Karpas-422 (cell line): ENCODE data around the gene NRTN. TPM values are rescaled to one million over a fixed set of nuclear protein-coding genes. Genes with fewer than 3 reads are reported as not detected.

Experiments
- DNase-seq: peaks from one replicate; pipeline ENCODE4 v3.0.0-alpha.2; 2015
- H2AFZ ChIP-seq: fragments of 200-600 bp; sonication (generic); 2 replicates; pipeline ENCODE4 v1.6.1; 2014; ENCODE audit warnings: antibody characterized with exemption, low read length, mixed read lengths
- H3K27ac ChIP-seq: fragments of 200-600 bp; sonication (generic); 2 replicates; pipeline ENCODE4 v1.5.1; 2014; ENCODE audit warnings: mild to moderate bottlenecking, low read length, moderate library complexity
- H3K27me3 ChIP-seq: fragments of 200-600 bp; sonication (generic); 2 replicates; pipeline ENCODE4 v1.6.1; 2014; ENCODE audit warnings: low read length, mixed read lengths
- H3K36me3 ChIP-seq: fragments of 200-600 bp; sonication (generic); 2 replicates; pipeline ENCODE4 v1.6.1; 2014; ENCODE audit warnings: low read length, mixed read lengths; ENCODE audit not compliant: insufficient read depth
- H3K4me1 ChIP-seq: fragments of 200-600 bp; sonication (generic); 2 replicates; pipeline ENCODE4 v1.6.1; 2014; ENCODE audit warnings: mild to moderate bottlenecking, low read length, mixed read lengths
- H3K4me2 ChIP-seq: fragments of 200-600 bp; sonication (generic); 2 replicates; pipeline ENCODE4 v1.6.1; 2014; ENCODE audit warnings: low read length, low read depth, mild to moderate bottlenecking; ENCODE audit not compliant: poor library complexity, severe bottlenecking
- H3K4me3 ChIP-seq: fragments of 200-600 bp; sonication (generic); 2 replicates; pipeline ENCODE4 v1.5.1; 2014; ENCODE audit warnings: mild to moderate bottlenecking, antibody characterized with exemption, low read length, mixed read lengths
- H3K79me2 ChIP-seq: fragments of 200-600 bp; sonication (generic); 2 replicates; pipeline ENCODE4 v1.6.1; 2014; ENCODE audit warnings: mild to moderate bottlenecking, low read length, mixed read lengths
- H3K9ac ChIP-seq: fragments of 200-600 bp; sonication (generic); 2 replicates; pipeline ENCODE4 v1.6.0; 2014; ENCODE audit warnings: low read length
- H3K9me2 ChIP-seq: fragments of 200-600 bp; sonication (generic), shearing (Covaris generic); replicated peaks from 2 replicates; pipeline ENCODE4 v1.6.0; 2014; ENCODE audit warnings: mild to moderate bottlenecking, low read length, moderate library complexity; ENCODE audit not compliant: insufficient read depth
- H3K9me3 ChIP-seq: fragments of 300-700, 200-600 bp; sonication (generic); 2 replicates; pipeline ENCODE4 v1.6.1; 2014; ENCODE audit warnings: low read length, mixed read lengths
- H4K20me1 ChIP-seq: fragments of 200-600 bp; sonication (generic); 2 replicates; pipeline ENCODE4 v1.6.1; 2014; ENCODE audit warnings: mild to moderate bottlenecking, antibody characterized with exemption, low read length, low read depth; ENCODE audit not compliant: insufficient read depth
- total RNA-seq: library from RNA; depleted of rRNA; stranded (reverse); fragments of >200 nt; shearing (Covaris generic); gene quantifications from 2 replicates; pipeline ENCODE4 v1.2.3, GENCODE V29; 2014; ENCODE audit warnings: low replicate concordance

Gene NRTN
- total RNA-seq, 1 experiment from 2014 or later: not detected

DNA sequence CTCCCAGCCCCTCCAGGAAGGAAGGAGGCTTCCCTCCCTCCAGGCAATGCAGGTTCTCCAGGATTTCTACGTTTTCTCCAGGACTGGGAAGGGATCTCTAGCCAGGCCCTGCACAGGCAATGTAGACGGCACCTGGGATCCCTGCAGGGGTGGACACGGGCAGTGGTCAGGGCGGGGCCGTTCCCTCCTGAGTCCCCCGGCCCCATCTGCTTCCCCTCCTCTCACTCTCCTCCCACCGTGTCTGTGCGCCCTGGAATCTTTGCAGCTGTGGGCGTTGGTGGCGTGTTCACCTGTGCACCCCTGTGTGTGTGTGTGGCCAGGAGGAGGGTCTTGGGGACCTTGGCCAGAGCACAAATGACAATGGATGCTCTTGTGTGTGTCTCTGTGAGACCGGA lies 10.0 kb downstream of the NRTN start:
- no peak for DNase-seq
- no peaks in the 10 kb centered on the region for H3K27me3 ChIP-seq
- H3K9ac ChIP-seq: no peak overlapping the region
- H4K20me1 ChIP-seq: no peaks in the 10 kb centered on the region
- H3K4me3 ChIP-seq: no peak overlapping the region
- no peaks in the 10 kb centered on the region for H3K36me3 ChIP-seq
- no peaks in the 10 kb centered on the region for H3K79me2 ChIP-seq
- no peak overlapping the region for H2AFZ ChIP-seq
- H3K4me2 ChIP-seq: no peak overlapping the region
- H3K9me3 ChIP-seq: no peaks in the 10 kb centered on the region
- H3K9me2 ChIP-seq: no peaks in the 10 kb centered on the region
- no peak overlapping the region for H3K27ac ChIP-seq
- H3K4me1 ChIP-seq: no peaks in the 10 kb centered on the region

DNA sequence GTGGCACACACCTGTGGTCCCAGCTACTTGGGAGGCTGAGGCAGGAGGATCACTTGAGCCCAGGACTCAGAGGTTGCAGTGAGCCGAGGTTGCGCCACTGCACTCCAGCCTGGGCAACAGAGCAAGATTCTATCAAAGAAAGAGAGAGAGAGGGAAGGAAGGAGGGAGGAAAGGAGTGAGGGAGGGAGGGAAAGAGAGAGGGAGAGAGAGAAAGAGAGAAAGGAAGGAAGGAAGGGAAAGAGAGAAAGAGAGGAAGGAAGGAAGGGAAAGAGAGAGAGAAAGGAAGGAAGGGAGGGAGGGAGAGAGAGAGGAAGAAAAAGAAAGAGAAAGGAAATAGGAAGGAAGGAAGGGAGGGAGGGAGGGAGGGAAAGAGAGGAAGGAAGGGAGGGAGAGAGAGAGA lies 12.4 kb downstream of the NRTN start:
- no peak overlapping the region for H3K9ac ChIP-seq
- no peak overlapping the region for H3K4me3 ChIP-seq
- no peak overlapping the region for H3K27ac ChIP-seq
- no peaks in the 10 kb centered on the region for H3K36me3 ChIP-seq
- no peaks in the 10 kb centered on the region for H3K79me2 ChIP-seq
- H3K27me3 ChIP-seq: no peaks in the 10 kb centered on the region
- H3K4me1 ChIP-seq: peaks cover 6% of the 10 kb centered on the region
- no peaks in the 10 kb centered on the region for H3K9me2 ChIP-seq
- no peaks in the 10 kb centered on the region for H3K9me3 ChIP-seq
- no peak for DNase-seq
- no peak overlapping the region for H3K4me2 ChIP-seq
- H4K20me1 ChIP-seq: no peaks in the 10 kb centered on the region
- H2AFZ ChIP-seq: no peak overlapping the region

DNA sequence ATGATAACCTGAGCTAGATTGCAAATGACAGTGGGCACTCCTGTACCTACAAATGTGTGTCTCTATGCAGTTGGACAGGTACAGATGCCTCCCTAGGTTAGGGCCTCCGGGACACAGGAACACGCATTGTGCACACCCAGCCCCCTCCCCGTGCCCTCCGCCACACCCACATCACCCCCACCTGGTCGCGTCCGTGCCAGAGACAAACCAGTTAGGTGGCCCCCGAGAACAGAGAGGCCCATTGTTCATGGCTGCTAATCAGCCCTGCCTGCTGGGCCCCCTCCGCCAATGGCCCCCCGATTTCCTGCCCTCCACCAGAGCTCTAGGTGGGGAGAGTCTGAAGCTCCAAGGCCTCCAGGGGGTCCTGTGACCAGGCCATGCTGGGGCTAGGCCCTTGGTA lies 13.7 kb downstream of the NRTN start:
- H3K27ac ChIP-seq: no peak overlapping the region
- no peak overlapping the region for H2AFZ ChIP-seq
- no peaks in the 10 kb centered on the region for H3K27me3 ChIP-seq
- no peak overlapping the region for H3K4me3 ChIP-seq
- DNase-seq: no peak
- no peak overlapping the region for H3K9ac ChIP-seq
- no peaks in the 10 kb centered on the region for H3K9me3 ChIP-seq
- H4K20me1 ChIP-seq: no peaks in the 10 kb centered on the region
- no peaks in the 10 kb centered on the region for H3K9me2 ChIP-seq
- no peaks in the 10 kb centered on the region for H3K79me2 ChIP-seq
- peaks cover 7% of the 10 kb centered on the region for H3K4me1 ChIP-seq
- H3K4me2 ChIP-seq: no peak overlapping the region
- H3K36me3 ChIP-seq: no peaks in the 10 kb centered on the region

DNA sequence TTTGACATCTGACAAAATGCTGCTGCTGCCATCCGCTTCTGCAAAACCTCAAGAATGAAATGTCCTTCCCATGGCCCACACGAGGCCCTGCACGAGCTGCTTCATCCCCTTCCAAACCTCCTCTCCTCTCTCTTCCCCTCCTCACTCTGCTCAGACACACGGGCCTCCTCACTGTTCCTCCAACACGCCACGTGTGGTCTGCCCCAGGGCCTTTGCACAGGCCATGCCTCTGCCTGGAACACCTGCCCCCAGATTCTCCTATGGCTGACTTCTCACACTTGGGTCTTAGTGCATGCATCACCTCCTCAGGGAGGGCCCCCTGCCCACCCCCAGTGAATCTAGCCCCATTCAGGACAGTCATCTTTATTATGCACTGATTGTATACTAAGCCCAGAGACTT lies 15.9 kb downstream of the NRTN start:
- Histone ChIP-seq H3K9ac (no peak overlapping the region), H4K20me1 (no peaks in the 10 kb centered on the region), H3K4me3 (no peak overlapping the region)

DNA sequence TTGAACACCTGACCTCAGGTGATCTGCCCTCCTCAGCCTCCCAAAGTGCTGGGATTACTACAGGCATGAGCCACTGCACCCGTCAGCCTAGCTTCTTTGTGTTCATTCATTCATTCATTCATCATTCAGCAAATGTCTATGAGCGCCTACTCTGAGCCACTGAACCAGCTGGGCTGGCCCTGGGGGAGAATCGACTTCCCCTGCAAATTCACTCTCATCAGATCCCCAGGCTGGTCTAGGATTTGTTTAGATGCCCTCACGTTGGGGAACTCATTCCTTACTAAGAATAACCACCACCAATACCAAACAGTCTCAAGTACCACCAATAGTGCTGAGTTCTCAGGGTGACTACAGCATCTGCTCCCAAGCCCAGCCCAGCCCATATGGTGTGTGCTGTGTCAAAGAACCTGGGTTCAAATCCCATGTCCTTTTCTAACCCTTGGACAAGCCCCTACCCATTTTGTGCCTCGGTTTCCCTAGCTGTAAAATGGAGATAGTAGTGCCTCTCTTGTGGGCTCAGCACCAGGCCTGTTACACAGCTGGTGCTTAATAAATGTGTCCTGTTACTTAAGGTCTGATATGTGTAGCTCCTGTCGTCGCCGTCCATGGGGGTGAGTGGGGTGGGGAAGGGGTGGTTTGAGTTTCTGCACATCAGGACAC lies 16.8 kb downstream of the NRTN start:
- H3K9ac ChIP-seq: no peak overlapping the region
- H3K4me1 ChIP-seq: peaks cover 7% of the 10 kb centered on the region
- no peak overlapping the region for H3K4me2 ChIP-seq
- H3K9me2 ChIP-seq: no peaks in the 10 kb centered on the region
- H3K36me3 ChIP-seq: no peaks in the 10 kb centered on the region
- H3K79me2 ChIP-seq: no peaks in the 10 kb centered on the region
- H3K27ac ChIP-seq: no peak overlapping the region
- no peak for DNase-seq
- no peak overlapping the region for H2AFZ ChIP-seq
- no peaks in the 10 kb centered on the region for H3K27me3 ChIP-seq
- H4K20me1 ChIP-seq: no peaks in the 10 kb centered on the region
- H3K4me3 ChIP-seq: no peak overlapping the region
- no peaks in the 10 kb centered on the region for H3K9me3 ChIP-seq

More for the DNA sequence above, 15.9 kb downstream of the NRTN start:
- H3K4me1 ChIP-seq: peaks cover 7% of the 10 kb centered on the region
- no peak overlapping the region for H2AFZ ChIP-seq
- DNase-seq: no peak
- no peak overlapping the region for H3K4me2 ChIP-seq
- H3K36me3 ChIP-seq: no peaks in the 10 kb centered on the region
- H3K9me2 ChIP-seq: no peaks in the 10 kb centered on the region
- no peaks in the 10 kb centered on the region for H3K9me3 ChIP-seq
- no peaks in the 10 kb centered on the region for H3K27me3 ChIP-seq
- H3K79me2 ChIP-seq: no peaks in the 10 kb centered on the region
- no peak overlapping the region for H3K27ac ChIP-seq

DNA sequence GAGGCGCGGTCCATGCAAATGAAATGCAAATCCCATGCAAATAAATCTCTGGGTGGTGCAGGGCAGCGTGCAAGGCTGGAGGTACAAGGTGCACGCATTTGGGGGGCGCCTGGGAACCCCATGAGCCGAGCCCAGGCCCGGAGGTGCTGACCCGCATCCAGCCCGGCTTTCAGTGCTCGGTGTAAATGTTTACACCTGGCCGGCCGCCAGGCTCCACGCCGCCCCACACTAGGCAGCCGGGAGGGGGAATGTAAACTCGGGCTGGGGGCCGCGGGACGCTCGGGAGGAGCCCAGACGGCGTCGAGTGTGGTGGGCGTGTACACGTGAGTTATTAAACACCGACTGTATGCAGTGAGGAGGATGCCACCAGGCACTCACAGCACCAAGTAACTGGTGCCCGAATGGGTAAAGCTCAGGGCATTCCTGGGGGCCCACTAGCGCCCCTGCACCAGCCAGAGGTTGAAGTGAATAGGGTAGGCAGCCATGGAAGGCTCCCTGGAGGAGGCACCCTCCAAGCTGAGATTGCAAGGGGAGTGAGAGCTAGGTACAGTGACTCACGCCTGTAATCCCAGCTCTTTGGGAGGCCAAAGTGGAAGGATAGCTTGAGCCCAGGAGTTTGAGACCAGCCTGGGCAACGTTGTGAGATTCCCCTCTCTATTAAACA lies 17.4 kb downstream of the NRTN start:
- DNase-seq: peak; percentile 56
- H3K27ac ChIP-seq: no peak overlapping the region
- no peaks in the 10 kb centered on the region for H3K9me2 ChIP-seq
- H3K4me1 ChIP-seq: peaks cover 7% of the 10 kb centered on the region
- H3K9me3 ChIP-seq: no peaks in the 10 kb centered on the region
- no peaks in the 10 kb centered on the region for H3K36me3 ChIP-seq
- no peaks in the 10 kb centered on the region for H3K27me3 ChIP-seq
- no peak overlapping the region for H3K9ac ChIP-seq
- H2AFZ ChIP-seq: no peak overlapping the region
- no peak overlapping the region for H3K4me3 ChIP-seq
- no peak overlapping the region for H3K4me2 ChIP-seq
- H3K79me2 ChIP-seq: no peaks in the 10 kb centered on the region
- H4K20me1 ChIP-seq: no peaks in the 10 kb centered on the region

DNA sequence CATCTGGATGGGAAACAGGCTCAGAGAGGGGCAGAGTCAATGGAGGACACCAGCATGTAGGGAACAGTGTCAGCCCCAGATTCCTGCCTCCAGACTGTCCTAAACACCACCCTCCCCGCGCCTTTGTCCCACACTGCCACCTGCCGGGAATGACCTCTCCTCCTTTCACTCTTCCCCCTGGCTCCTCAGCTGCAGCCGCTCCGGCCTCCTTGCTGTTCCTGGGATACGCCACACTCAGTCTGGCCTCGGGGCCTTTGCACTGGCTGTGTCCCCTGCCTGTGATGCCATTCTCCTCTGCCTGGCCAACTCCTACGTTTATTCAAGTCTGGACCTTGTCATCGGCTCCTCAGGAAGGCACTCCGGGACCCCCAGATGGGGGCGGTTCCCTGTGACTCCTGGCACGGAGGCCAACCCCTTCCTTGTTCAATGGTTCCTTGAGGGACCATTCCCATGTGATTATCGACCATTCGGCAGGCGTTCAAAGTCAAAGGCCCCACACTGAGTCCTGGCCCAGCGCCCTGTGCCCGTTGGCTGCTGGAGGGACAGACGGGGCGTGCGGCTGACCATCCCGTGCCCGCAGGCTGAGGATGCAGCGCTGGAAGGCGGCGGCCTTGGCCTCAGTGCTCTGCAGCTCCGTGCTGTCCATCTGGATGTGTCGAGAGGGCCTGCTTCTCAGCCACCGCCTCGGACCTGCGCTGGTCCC lies 18.9 kb downstream of the NRTN start:
- H3K36me3 ChIP-seq: no peaks in the 10 kb centered on the region
- no peak for DNase-seq
- H3K27ac ChIP-seq: no peak overlapping the region
- H3K4me1 ChIP-seq: peaks cover 7% of the 10 kb centered on the region
- no peaks in the 10 kb centered on the region for H4K20me1 ChIP-seq
- H3K9me3 ChIP-seq: no peaks in the 10 kb centered on the region
- H3K79me2 ChIP-seq: no peaks in the 10 kb centered on the region
- no peak overlapping the region for H2AFZ ChIP-seq
- no peaks in the 10 kb centered on the region for H3K9me2 ChIP-seq
- no peak overlapping the region for H3K9ac ChIP-seq
- H3K27me3 ChIP-seq: no peaks in the 10 kb centered on the region
- H3K4me2 ChIP-seq: no peak overlapping the region
- no peak overlapping the region for H3K4me3 ChIP-seq

DNA sequence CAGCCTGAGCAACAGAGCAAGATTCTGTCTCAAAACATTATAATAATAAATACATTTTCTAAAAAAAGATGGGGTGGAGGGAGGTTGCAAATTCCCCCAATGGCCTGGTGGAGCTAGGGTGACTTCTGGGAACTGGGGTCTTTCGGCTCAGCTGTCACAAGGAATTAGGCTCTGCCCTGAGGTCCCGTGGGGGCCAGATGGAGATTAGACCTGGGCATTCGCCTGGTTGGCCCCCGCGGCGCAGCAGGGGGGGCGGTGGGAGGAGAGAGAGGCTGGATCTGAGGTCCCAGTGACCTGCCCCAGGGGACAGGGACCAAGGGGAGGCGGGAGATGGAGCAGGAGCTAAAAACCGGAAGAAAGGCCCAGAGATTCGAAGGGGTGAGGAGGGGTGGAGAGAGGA lies 19.9 kb downstream of the NRTN start:
- no peaks in the 10 kb centered on the region for H3K36me3 ChIP-seq
- H2AFZ ChIP-seq: no peak overlapping the region
- H3K27me3 ChIP-seq: no peaks in the 10 kb centered on the region
- no peak overlapping the region for H3K9ac ChIP-seq
- H3K4me1 ChIP-seq: peaks cover 7% of the 10 kb centered on the region
- no peak overlapping the region for H3K4me2 ChIP-seq
- H3K4me3 ChIP-seq: no peak overlapping the region
- no peak overlapping the region for H3K27ac ChIP-seq
- no peaks in the 10 kb centered on the region for H4K20me1 ChIP-seq
- H3K9me3 ChIP-seq: no peaks in the 10 kb centered on the region
- no peaks in the 10 kb centered on the region for H3K79me2 ChIP-seq
- no peaks in the 10 kb centered on the region for H3K9me2 ChIP-seq
- no peak for DNase-seq
